ENCODE data around the gene CALHM6. TPM values are rescaled to one million over a fixed set of nuclear protein-coding genes. Genes with fewer than 3 reads are reported as not detected.

CALHM6 gene
- total and polyA plus RNA-seq, 2 donors: 7.1 to 9.5 TPM

DNA sequence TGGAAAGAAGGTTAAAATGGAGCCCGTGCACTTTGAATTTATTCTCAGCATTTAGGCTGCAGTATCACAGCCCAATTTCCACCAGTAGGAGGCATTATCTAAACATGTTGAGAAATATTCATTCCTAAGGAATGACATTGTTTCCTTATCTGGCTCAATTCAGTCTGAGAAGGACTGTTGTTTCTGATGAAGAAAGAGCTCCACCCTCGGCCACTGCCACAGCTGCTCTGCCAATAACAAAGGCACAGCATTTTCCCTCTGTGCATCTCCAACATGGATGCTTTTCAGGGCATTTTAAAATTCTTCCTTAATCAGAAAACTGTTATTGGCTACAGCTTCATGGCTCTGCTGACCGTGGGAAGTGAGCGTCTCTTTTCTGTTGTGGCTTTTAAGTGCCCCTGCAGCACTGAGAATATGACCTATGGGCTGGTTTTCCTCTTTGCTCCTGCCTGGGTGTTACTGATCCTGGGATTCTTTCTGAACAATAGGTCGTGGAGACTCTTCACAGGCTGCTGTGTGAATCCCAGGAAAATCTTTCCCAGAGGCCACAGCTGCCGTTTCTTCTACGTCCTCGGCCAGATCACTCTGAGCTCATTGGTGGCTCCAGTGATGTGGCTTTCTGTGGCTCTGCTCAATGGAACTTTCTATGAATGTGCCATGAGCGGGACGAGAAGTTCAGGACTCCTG lies 50.4 kb downstream of the CALHM6 start, which contains the start of gene CALHM5:
Gene CALHM5 (plus strand): TSS at position 216 of the 687 bp plus-strand sequence. CDS start 58 bp downstream, at position 274.
- 16% methylated on average over 10 of the region's 10 CpGs for WGBS
- H3K4me1 ChIP-seq (ENCODE audit: insufficient read depth): no peaks in the 10 kb centered on the region
- peak within 1 kb of the TSS; percentile 40 for H3K27ac ChIP-seq (ENCODE audit: low read depth)
- H3K4me3 ChIP-seq (ENCODE audit: low read depth, low read length): peak within 1 kb of the TSS; percentile 23
- no peaks in the 10 kb centered on the region for H3K36me3 ChIP-seq (ENCODE audit: insufficient read depth)
- no peak for DNase-seq (ENCODE audit: extremely low spot score)

DNA sequence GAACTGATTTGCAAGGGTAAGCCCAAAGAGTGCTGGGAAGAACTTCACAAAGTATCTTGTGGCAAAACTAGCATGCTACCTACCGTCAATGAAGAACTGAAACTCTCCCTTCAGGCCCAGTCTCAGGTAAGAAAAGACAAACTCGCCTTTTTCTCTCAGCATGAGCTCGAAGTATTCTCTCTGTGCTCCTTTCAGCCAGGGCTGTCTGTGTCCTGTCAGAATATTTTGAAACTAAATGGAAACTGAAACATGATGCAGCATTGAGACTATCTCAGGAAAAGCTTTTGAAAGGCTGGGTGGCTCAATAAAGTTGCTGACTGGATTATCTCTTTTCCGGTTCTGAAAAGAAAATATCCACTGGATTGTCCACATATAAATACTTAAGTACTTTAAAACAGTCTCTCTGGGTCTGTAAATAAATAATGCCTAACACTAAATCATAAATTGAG lies 51.0 kb downstream of the CALHM6 start:
- Histone ChIP-seq H3K36me3 (ENCODE audit: insufficient read depth) (no peaks in the 10 kb centered on the region), H3K4me3 (ENCODE audit: low read depth, low read length) (peak overlapping the region; percentile 23), H3K27ac (ENCODE audit: low read depth) (peak overlapping the region; percentile 40), H3K4me1 (ENCODE audit: insufficient read depth) (no peaks in the 10 kb centered on the region)
- 18% methylated on average over 4 of the region's 4 CpGs for WGBS
- DNase-seq (ENCODE audit: extremely low spot score): no peak

DNA sequence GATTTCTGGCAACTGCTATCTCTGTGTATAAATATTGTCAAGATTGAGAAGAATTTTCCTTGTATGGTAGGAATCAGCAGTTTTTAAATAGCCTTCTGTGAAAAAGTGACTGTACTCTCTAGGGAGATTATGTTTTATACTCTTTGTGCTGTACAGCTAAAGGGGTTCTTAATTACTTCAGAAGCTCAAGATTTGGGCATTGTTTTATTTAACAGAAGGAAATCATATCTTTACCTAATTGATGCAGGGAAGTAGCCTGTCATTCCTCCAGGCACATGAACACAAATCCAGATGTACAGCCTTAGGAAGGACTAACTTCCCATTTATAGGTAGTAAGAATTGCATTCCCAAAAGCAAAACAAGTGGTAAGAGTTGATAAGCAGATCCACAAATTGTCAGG lies 51.6 kb downstream of the CALHM6 start:
- no peaks in the 10 kb centered on the region for H3K4me1 ChIP-seq (ENCODE audit: insufficient read depth)
- H3K4me3 ChIP-seq (ENCODE audit: low read depth, low read length): no peak overlapping the region
- no peak for DNase-seq (ENCODE audit: extremely low spot score)
- no peaks in the 10 kb centered on the region for H3K36me3 ChIP-seq (ENCODE audit: insufficient read depth)
- no peak overlapping the region for H3K27ac ChIP-seq (ENCODE audit: low read depth)

Other genes with a start within 250 kb of the CALHM6 start
- 17.0 TPM for gene TSPYL4, start 207.3 kb upstream of the CALHM6 start, total RNA-seq
- 25.6 TPM for gene TSPYL4, start 207.3 kb upstream of the CALHM6 start, polyA plus RNA-seq
- gene TSPYL1, start 181.4 kb upstream of the CALHM6 start, total RNA-seq: 66.7 TPM
- 56.0 TPM for gene TSPYL1, start 181.4 kb upstream of the CALHM6 start, polyA plus RNA-seq
- 76.5 TPM for gene DSE, start 90.4 kb upstream of the CALHM6 start, total RNA-seq
- gene DSE, start 90.4 kb upstream of the CALHM6 start, polyA plus RNA-seq: 18.4 TPM
- 8.6 TPM for gene CALHM5, start 50.3 kb downstream of the CALHM6 start, total RNA-seq
- gene CALHM5, start 50.3 kb downstream of the CALHM6 start, polyA plus RNA-seq: 1.7 TPM
- 0.42 TPM for gene TRAPPC3L, start 84.3 kb downstream of the CALHM6 start, total RNA-seq
- 0.05 TPM for gene TRAPPC3L, start 84.3 kb downstream of the CALHM6 start, polyA plus RNA-seq
- gene CALHM4, start 92.4 kb downstream of the CALHM6 start, total RNA-seq: not detected
- gene CALHM4, start 92.4 kb downstream of the CALHM6 start, polyA plus RNA-seq: not detected
- 37.1 TPM for gene RWDD1, start 110.1 kb downstream of the CALHM6 start, total RNA-seq
- 62.1 TPM for gene RWDD1, start 110.1 kb downstream of the CALHM6 start, polyA plus RNA-seq
- gene RSPH4A, start 155.1 kb downstream of the CALHM6 start, total RNA-seq: 0.90 TPM
- 0.28 TPM for gene RSPH4A, start 155.1 kb downstream of the CALHM6 start, polyA plus RNA-seq
- gene ZUP1, start 207.4 kb downstream of the CALHM6 start, total RNA-seq: 24.0 TPM
- 5.3 TPM for gene ZUP1, start 207.4 kb downstream of the CALHM6 start, polyA plus RNA-seq
- 38.8 TPM for gene KPNA5, start 219.8 kb downstream of the CALHM6 start, total RNA-seq
- 5.6 TPM for gene KPNA5, start 219.8 kb downstream of the CALHM6 start, polyA plus RNA-seq

All from urinary bladder (tissue), 4 donors.